Skin of body (tissue), 2 donors: ENCODE measurements around the gene ZC3H12D. TPM values are rescaled to one million over a fixed set of nuclear protein-coding genes. Genes with fewer than 3 reads are reported as not detected.
"Not testable (repeated sequence)": the region's sequence is repeated elsewhere in the genome, so short reads cannot be mapped to it uniquely, and the experiment has no call there.

ENCODE experiments used
- DNase-seq: peaks from one replicate; lab custom pipeline; 2025; lab: John Stamatoyannopoulos, UW
- total RNA-seq: library from RNA; depleted of rRNA; stranded (reverse); fragments of >200 nt; gene quantifications from one replicate; pipeline ENCODE4 v1.2.3, GENCODE V29; 2014

ZC3H12D gene
- total RNA-seq, 1 donor from 2014 or later: 0.99 TPM

- DNase-seq: no peak
Measured at GRCh38 chr6:149483849-149484655, 762 bp downstream of the ZC3H12D start.

GRCh38 chr6:149483334-149483725 lies 1.5 kb downstream of the ZC3H12D start:
- no peak for DNase-seq

DNA sequence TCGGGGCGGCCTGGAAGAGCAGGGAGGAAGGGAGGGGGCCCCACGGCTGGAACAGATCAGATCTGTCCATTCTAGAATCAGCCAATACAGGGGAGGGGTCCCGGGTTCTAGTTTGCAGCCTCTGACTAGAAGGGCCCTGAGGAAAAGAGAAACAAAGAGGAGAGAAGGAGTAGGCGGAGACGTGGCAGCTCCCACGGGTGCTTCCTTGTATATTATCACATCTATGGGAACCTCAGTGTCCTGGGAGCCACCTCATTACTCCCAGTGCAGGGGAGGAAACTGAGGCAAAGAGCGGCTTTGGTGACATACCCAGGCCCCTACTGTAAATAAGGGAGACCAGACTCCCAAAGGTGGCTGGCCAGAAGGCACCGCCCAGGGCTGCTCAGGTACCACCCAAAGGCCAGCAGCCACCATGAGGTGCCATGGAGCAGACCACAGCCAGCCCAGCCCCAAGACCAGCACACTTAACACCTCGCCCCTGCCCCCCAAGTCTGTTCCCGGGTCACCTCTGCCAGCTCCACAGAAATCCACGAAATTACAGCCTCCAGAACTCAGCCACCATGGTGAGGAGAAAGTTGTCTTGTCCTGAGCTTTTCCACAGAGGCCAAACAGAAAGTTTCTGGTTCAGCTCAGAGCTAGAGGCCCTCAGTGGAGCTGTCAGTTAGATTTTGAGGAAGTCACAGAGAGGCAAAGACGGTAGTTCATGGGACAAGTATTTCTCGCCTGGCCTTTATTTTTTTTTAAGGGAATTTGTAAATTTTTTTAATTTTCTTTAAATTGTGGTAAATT lies 2.1 kb downstream of the ZC3H12D start:
- DNase-seq: no peak

DNA sequence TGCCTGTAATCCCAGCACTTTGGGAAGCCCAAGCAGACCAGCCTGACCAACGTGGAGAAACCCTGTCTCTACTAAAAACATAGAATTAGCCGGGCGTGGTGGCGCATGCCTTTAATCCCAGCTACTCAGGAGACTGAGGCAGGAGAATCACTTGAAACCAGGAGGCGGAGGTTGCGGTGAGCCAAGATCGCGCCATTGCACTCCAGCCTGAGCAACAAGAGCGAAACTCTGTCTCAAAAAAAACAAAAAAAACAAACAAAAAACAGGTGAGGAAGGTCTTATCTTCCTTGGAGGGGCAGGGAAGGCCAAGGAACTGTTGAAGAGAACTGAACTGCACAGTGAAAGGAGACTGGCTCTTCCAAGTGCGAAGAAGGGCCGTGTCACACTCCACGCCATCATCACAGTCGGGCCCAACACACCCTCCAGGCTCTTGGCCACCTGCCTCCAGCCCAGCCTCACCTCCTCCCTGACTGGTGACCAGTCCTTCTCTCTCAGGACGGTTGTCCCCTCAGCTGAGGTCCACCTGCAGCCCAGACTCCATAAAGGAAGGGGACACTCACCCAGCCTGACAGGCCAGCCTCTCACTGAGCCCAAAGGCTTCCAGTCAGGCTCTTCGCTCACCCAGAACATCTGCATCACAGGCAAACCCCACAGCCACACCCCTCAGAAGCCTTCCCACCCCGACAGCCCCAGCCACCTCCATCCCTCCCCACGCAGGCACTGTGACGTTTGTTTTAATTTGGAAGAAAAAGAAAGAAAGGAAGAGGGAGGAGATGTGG lies 4.1 kb downstream of the ZC3H12D start:
- no peak for DNase-seq

GRCh38 chr6:149478631-149479314 lies 6.0 kb downstream of the ZC3H12D start:
- no peak for DNase-seq

- no peak for DNase-seq
Measured at GRCh38 chr6:149477544-149477943, 7.3 kb downstream of the ZC3H12D start.

GRCh38 chr6:149476789-149477455 lies 7.9 kb downstream of the ZC3H12D start:
- DNase-seq: no peak

DNA sequence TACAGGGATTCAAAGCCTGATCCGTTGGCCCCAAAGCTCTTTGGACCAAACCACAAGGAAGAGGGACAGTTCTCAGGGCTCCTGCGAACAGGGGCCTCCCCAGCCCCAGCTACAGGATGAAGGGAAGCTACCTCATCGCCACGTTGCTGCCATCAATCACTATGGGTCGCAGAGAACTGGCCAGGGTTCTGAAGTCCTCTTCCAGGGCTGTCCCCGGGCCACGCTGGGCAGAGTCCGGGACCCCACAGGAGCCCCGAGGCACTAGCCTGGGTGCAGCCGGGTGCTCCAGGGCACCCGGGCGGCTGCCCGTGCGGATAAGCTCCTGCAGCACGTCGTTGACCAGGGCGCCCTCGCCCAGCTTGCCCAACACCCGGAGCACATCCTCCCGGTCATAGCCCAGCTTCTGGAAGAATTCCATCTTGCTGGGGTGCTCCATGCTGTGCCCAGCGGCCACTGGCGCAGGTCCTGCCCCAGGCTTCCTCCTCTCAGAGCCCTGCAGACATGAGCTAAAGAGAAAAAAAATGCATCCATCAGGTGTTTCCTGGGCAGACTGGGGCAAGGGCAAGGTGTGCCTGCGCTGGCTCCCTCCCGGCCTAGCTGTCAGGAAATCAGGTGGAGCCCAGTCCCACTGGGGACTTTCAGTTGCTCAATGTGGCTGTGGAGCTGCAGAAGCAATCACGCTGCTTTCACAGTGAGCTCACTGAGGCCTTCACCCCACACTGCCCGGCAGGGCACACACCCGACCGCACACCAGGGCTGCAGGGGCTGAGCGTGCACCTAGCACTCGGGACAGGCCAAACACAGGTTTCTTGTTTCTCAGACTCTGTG lies 10.5 kb downstream of the ZC3H12D start:
- no peak for DNase-seq

- DNase-seq: no peak
Measured at GRCh38 chr6:149473080-149474052, 11.4 kb downstream of the ZC3H12D start.

- no peak for DNase-seq
Measured at GRCh38 chr6:149472241-149472640, 12.6 kb downstream of the ZC3H12D start.

- no peak for DNase-seq
Measured at GRCh38 chr6:149471801-149472200, 13.0 kb downstream of the ZC3H12D start.

GRCh38 chr6:149470948-149471347 lies 13.9 kb downstream of the ZC3H12D start:
- no peak for DNase-seq

- no peak for DNase-seq
Measured at GRCh38 chr6:149468179-149468578, 16.6 kb downstream of the ZC3H12D start.

GRCh38 chr6:149467265-149467664 lies 17.5 kb downstream of the ZC3H12D start:
- no peak for DNase-seq

DNA sequence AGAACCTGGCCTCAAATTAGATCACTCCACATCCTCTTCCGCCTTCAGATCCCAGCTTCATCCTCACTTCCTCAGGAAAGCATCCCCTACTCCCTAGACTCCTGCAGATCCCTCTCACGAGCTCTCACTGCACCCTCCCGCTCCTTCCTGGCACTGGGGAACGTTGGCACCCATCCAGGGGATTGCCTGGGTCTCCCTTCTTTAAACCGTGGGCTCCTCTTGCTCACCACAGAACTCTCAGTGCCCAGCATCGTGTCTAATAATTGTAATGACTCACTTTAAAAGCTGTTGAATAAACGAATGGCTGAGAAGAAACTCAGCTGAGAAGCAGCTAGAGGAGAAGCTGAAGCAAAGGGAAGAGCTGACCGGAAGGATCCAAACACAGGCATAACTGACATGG lies 20.4 kb downstream of the ZC3H12D start:
- DNase-seq: no peak

- no peak for DNase-seq
Measured at GRCh38 chr6:149463781-149464180, 21.0 kb downstream of the ZC3H12D start.

GRCh38 chr6:149462712-149463111 lies 22.1 kb downstream of the ZC3H12D start:
- DNase-seq: not testable (repeated sequence)

- no peak for DNase-seq
Measured at GRCh38 chr6:149461670-149462069, 23.1 kb downstream of the ZC3H12D start.

GRCh38 chr6:149460249-149460648 lies 24.6 kb downstream of the ZC3H12D start:
- not testable (repeated sequence) for DNase-seq
